HG02623 (cell line): Measurements from ENCODE around the gene CWC27.

Source experiments
- ATAC-seq: cut with Tn5 transposase; IDR thresholded peaks from one replicate; pipeline ENCODE4 v1.9.1; 2021; ENCODE audit warnings: moderate library complexity; ENCODE audit not compliant: unreplicated experiment

CWC27 gene

GRCh38 chr5:64971990-64972389, 203.3 kb downstream of the CWC27 start:
- ATAC-seq, result no peak

- no peak for ATAC-seq
These were observed 203.9 kb downstream of the CWC27 start for GRCh38 chr5:64972591-64972990.

- no peak for ATAC-seq
These were observed 204.5 kb downstream of the CWC27 start for GRCh38 chr5:64973215-64973614.

GRCh38 chr5:64977779-64978178, 209.0 kb downstream of the CWC27 start:
- no peak for ATAC-seq

GRCh38 chr5:64978546-64978945, 209.8 kb downstream of the CWC27 start:
- ATAC-seq, result no peak

GRCh38 chr5:64979531-64979930, 210.8 kb downstream of the CWC27 start:
- ATAC-seq, result no peak

- ATAC-seq, result no peak
These were observed 211.4 kb downstream of the CWC27 start for GRCh38 chr5:64980176-64980575.

- ATAC-seq, result no peak
These were observed 219.0 kb downstream of the CWC27 start for GRCh38 chr5:64987768-64988167.

- ATAC-seq, result no peak
These were observed 240.5 kb downstream of the CWC27 start for GRCh38 chr5:65009207-65009606.

- ATAC-seq, result no peak
These were observed 242.1 kb downstream of the CWC27 start for GRCh38 chr5:65010841-65011240.

GRCh38 chr5:65012301-65012892, 243.7 kb downstream of the CWC27 start:
- no peak for ATAC-seq

- ATAC-seq, result no peak
These were observed 244.4 kb downstream of the CWC27 start for GRCh38 chr5:65013166-65013565.

- ATAC-seq, result no peak
These were observed 246.0 kb downstream of the CWC27 start for GRCh38 chr5:65014769-65015168.

- no peak for ATAC-seq
These were observed 247.0 kb downstream of the CWC27 start for GRCh38 chr5:65015767-65016166.

- ATAC-seq, result no peak
These were observed 248.9 kb downstream of the CWC27 start for GRCh38 chr5:65017636-65018035.

- no peak for ATAC-seq
These were observed 250.0 kb downstream of the CWC27 start for GRCh38 chr5:65018763-65019162.

- no peak for ATAC-seq
These were observed 251.8 kb downstream of the CWC27 start for GRCh38 chr5:65020492-65020891.

GRCh38 chr5:65021527-65022226, 252.9 kb downstream of the CWC27 start:
- peak; percentile 36 for ATAC-seq

GRCh38 chr5:65022932-65023331, 254.2 kb downstream of the CWC27 start:
- no peak for ATAC-seq

GRCh38 chr5:65024681-65025080, 256.0 kb downstream of the CWC27 start:
- no peak for ATAC-seq

- ATAC-seq, result peak; percentile 62
These were observed 258.3 kb downstream of the CWC27 start for GRCh38 chr5:65026816-65027548.

GRCh38 chr5:65029178-65029577, 260.4 kb downstream of the CWC27 start:
- ATAC-seq, result no peak
